ENCODE data around the gene FAM163B. TPM values are rescaled to one million over a fixed set of nuclear protein-coding genes. Genes with fewer than 3 reads are reported as not detected.

The FAM163B gene
- total RNA-seq, 1 donor from 2014 or later = not detected

- Histone ChIP-seq H3K4me1 (ENCODE audit: insufficient read depth, low read length) (no peaks in the 10 kb centered on the region), H3K27me3 (ENCODE audit: insufficient read depth, low read length) (peaks cover 43% of the 10 kb centered on the region), H3K4me3 (ENCODE audit: insufficient read depth, low read depth, low read length) (no peak overlapping the region), H3K36me3 (ENCODE audit: insufficient read depth, low read length) (no peaks in the 10 kb centered on the region), H2AFZ (ENCODE audit: low read depth, low read length) (no peak overlapping the region), H4K20me1 (ENCODE audit: insufficient read depth, low read length) (no peaks in the 10 kb centered on the region), H3K79me2 (ENCODE audit: insufficient read depth, low read length) (no peaks in the 10 kb centered on the region), H3K9me3 (ENCODE audit: insufficient read depth, low read depth, low read length) (no peaks in the 10 kb centered on the region), H3K4me2 (ENCODE audit: low read length) (no peak overlapping the region), H3K27ac (ENCODE audit: low read depth, low read length) (no peak overlapping the region), H3K9ac (ENCODE audit: low read length) (no peak overlapping the region)
- no peaks in the 10 kb centered on the region for H3K4me1 Mint-ChIP-seq (ENCODE audit: low read depth, unreplicated experiment)
- peaks cover 3% of the 10 kb centered on the region for H3K9me3 Mint-ChIP-seq (ENCODE audit: unreplicated experiment)
- DNase-seq (ENCODE audit: low read depth) = no peak
- TF ChIP-seq EZH2 (IDR thresholded peaks at IDR 0.05; ENCODE audit: insufficient read depth, low read length) (no peak), CTCF (IDR thresholded peaks at IDR 0.05; ENCODE audit: insufficient read depth, low read depth, low read length) (no peak)
- H3K36me3 Mint-ChIP-seq (ENCODE audit: low read depth, unreplicated experiment) = peaks cover 3% of the 10 kb centered on the region
- no peak overlapping the region for H3K27ac Mint-ChIP-seq (ENCODE audit: unreplicated experiment)
- no peak overlapping the region for H3K4me3 Mint-ChIP-seq (ENCODE audit: unreplicated experiment)
- FAIRE-seq = no peak
- peaks cover 88% of the 10 kb centered on the region for H3K27me3 Mint-ChIP-seq (ENCODE audit: low read depth, unreplicated experiment)
These were observed 4.2 kb upstream of the FAM163B start for GRCh38 chr9:133613432-133613831.

- Histone ChIP-seq H4K20me1 (ENCODE audit: insufficient read depth, low read length) (no peaks in the 10 kb centered on the region), H3K4me2 (ENCODE audit: low read length) (no peak overlapping the region), H2AFZ (ENCODE audit: low read depth, low read length) (no peak overlapping the region), H3K4me1 (ENCODE audit: insufficient read depth, low read length) (no peaks in the 10 kb centered on the region), H3K4me3 (ENCODE audit: insufficient read depth, low read depth, low read length) (no peak overlapping the region), H3K79me2 (ENCODE audit: insufficient read depth, low read length) (no peaks in the 10 kb centered on the region), H3K9ac (ENCODE audit: low read length) (no peak overlapping the region), H3K27me3 (ENCODE audit: insufficient read depth, low read length) (peaks cover 44% of the 10 kb centered on the region), H3K36me3 (ENCODE audit: insufficient read depth, low read length) (no peaks in the 10 kb centered on the region), H3K9me3 (ENCODE audit: insufficient read depth, low read depth, low read length) (no peaks in the 10 kb centered on the region), H3K27ac (ENCODE audit: low read depth, low read length) (no peak overlapping the region)
- H3K9me3 Mint-ChIP-seq (ENCODE audit: unreplicated experiment) = peaks cover 2% of the 10 kb centered on the region
- H3K27ac Mint-ChIP-seq (ENCODE audit: unreplicated experiment) = no peak overlapping the region
- FAIRE-seq = no peak
- no peak for TF ChIP-seq EZH2 (IDR thresholded peaks at IDR 0.05; ENCODE audit: insufficient read depth, low read length)
- no peak for TF ChIP-seq CTCF (IDR thresholded peaks at IDR 0.05; ENCODE audit: insufficient read depth, low read depth, low read length)
- DNase-seq (ENCODE audit: low read depth) = no peak
- no peaks in the 10 kb centered on the region for H3K4me1 Mint-ChIP-seq (ENCODE audit: low read depth, unreplicated experiment)
- no peak overlapping the region for H3K4me3 Mint-ChIP-seq (ENCODE audit: unreplicated experiment)
- peaks cover 1% of the 10 kb centered on the region for H3K36me3 Mint-ChIP-seq (ENCODE audit: low read depth, unreplicated experiment)
- peaks cover 88% of the 10 kb centered on the region for H3K27me3 Mint-ChIP-seq (ENCODE audit: low read depth, unreplicated experiment)
These were observed 3.6 kb upstream of the FAM163B start for GRCh38 chr9:133612816-133613215.

GRCh38 chr9:133612051-133612450 lies 2.9 kb upstream of the FAM163B start:
- Histone ChIP-seq H4K20me1 (ENCODE audit: insufficient read depth, low read length) (no peaks in the 10 kb centered on the region), H3K4me3 (ENCODE audit: insufficient read depth, low read depth, low read length) (no peak overlapping the region), H3K4me1 (ENCODE audit: insufficient read depth, low read length) (no peaks in the 10 kb centered on the region), H3K79me2 (ENCODE audit: insufficient read depth, low read length) (no peaks in the 10 kb centered on the region), H3K9me3 (ENCODE audit: insufficient read depth, low read depth, low read length) (no peaks in the 10 kb centered on the region), H3K27me3 (ENCODE audit: insufficient read depth, low read length) (peaks cover 46% of the 10 kb centered on the region), H3K4me2 (ENCODE audit: low read length) (no peak overlapping the region), H2AFZ (ENCODE audit: low read depth, low read length) (no peak overlapping the region), H3K36me3 (ENCODE audit: insufficient read depth, low read length) (no peaks in the 10 kb centered on the region), H3K9ac (ENCODE audit: low read length) (no peak overlapping the region), H3K27ac (ENCODE audit: low read depth, low read length) (no peak overlapping the region)
- Mint-ChIP-seq H3K27ac (ENCODE audit: unreplicated experiment) (no peak overlapping the region), H3K9me3 (ENCODE audit: unreplicated experiment) (peaks cover 2% of the 10 kb centered on the region), H3K27me3 (ENCODE audit: low read depth, unreplicated experiment) (peaks cover 88% of the 10 kb centered on the region), H3K4me1 (ENCODE audit: low read depth, unreplicated experiment) (no peaks in the 10 kb centered on the region), H3K36me3 (ENCODE audit: low read depth, unreplicated experiment) (peaks cover 1% of the 10 kb centered on the region), H3K4me3 (ENCODE audit: unreplicated experiment) (no peak overlapping the region)
- no peak for FAIRE-seq
- TF ChIP-seq EZH2 (IDR thresholded peaks at IDR 0.05; ENCODE audit: insufficient read depth, low read length) = no peak
- no peak for TF ChIP-seq CTCF (IDR thresholded peaks at IDR 0.05; ENCODE audit: insufficient read depth, low read depth, low read length)
- DNase-seq (ENCODE audit: low read depth) = no peak
